ENCODE data around the gene GNAZ. TPM values are rescaled to one million over a fixed set of nuclear protein-coding genes. Genes with fewer than 3 reads are reported as not detected.
"Not testable (repeated sequence)": the region's sequence is repeated elsewhere in the genome, so short reads cannot be mapped to it uniquely, and the experiment has no call there.

GNAZ gene
- total RNA-seq, 1 experiment from 2014 or later: 5.0 TPM

- Histone ChIP-seq H4K91ac (ENCODE audit: insufficient read length, low read depth, low read length) (no peak overlapping the region), H3T11ph (ENCODE audit: low read length) (no peak overlapping the region), H3K23ac (ENCODE audit: insufficient read length, low read depth, low read length) (no peak overlapping the region), H3K79me2 (ENCODE audit: insufficient read depth, low read length) (no peaks in the 10 kb centered on the region), H3K4ac (ENCODE audit: low read depth, low read length) (no peak overlapping the region), H4K8ac (replicated peaks; ENCODE audit: insufficient read length, low read depth, low read length) (no peak overlapping the region), H3K23me2 (ENCODE audit: insufficient read length, low read depth, low read length, poor library complexity, severe bottlenecking) (no peaks in the 10 kb centered on the region), H3K27ac (ENCODE audit: insufficient read length, low read depth, low read length) (no peak overlapping the region), H3K14ac (ENCODE audit: insufficient read depth, low read length) (no peak overlapping the region), H2BK12ac (ENCODE audit: insufficient read length, low read depth, low read length) (no peak overlapping the region), H2AFZ (ENCODE audit: low read length) (no peak overlapping the region), H3K79me1 (ENCODE audit: insufficient read depth, low read depth, low read length, poor library complexity, severe bottlenecking) (no peaks in the 10 kb centered on the region), H2BK120ac (ENCODE audit: low read depth, low read length, poor library complexity, severe bottlenecking) (no peak overlapping the region), H4K20me1 (ENCODE audit: control insufficient read depth, insufficient read depth, insufficient read length) (no peaks in the 10 kb centered on the region), H3K4me2 (ENCODE audit: insufficient read depth, insufficient read length, low read length) (no peak overlapping the region), H3K18ac (ENCODE audit: insufficient read length, low read depth, low read length) (no peak overlapping the region), H3K9ac (ENCODE audit: extremely low read depth, insufficient read length, low read length) (no peak overlapping the region), H3K27me3 (ENCODE audit: insufficient read depth, low read length) (no peaks in the 10 kb centered on the region), H3K56ac (ENCODE audit: insufficient read length, low read depth, low read length) (no peak overlapping the region), H2BK5ac (ENCODE audit: insufficient read length, low read length) (no peak overlapping the region), H2BK20ac (ENCODE audit: low read depth, low read length, poor library complexity, severe bottlenecking) (no peak overlapping the region), H3K9me3 (ENCODE audit: control insufficient read depth, low read depth, low read length) (no peaks in the 10 kb centered on the region), H2AK5ac (ENCODE audit: insufficient read length, low read length) (no peak overlapping the region), H2BK15ac (ENCODE audit: low read depth, low read length) (no peak overlapping the region), H3K4me1 (ENCODE audit: insufficient read depth, low read length) (no peaks in the 10 kb centered on the region), H4K5ac (ENCODE audit: insufficient read length, low read depth, low read length) (no peak overlapping the region)
- H3K4me1 Mint-ChIP-seq: peaks cover 8 to 14% of the 10 kb centered on the region in 2 experiments
- H3K27me3 Mint-ChIP-seq (ENCODE audit: low read depth): peaks cover 48% of the 10 kb centered on the region
- no peak for TF ChIP-seq CTCF (conservative IDR thresholded peaks at IDR 0.05)
- DNase-seq: no peak
- H3K9me3 Mint-ChIP-seq: peaks cover 2 to 5% of the 10 kb centered on the region in 2 experiments; a peak in 4 of 5 replicates
- H3K4me3 Mint-ChIP-seq: no peak overlapping the region
- no peak overlapping the region for H3K27ac Mint-ChIP-seq
- peaks cover 0 to 4% (median 0%) of the 10 kb centered on the region in 3 experiments; a peak in 2 of 7 replicates for H3K36me3 Mint-ChIP-seq (ENCODE audit: insufficient read depth in 1 of 3, low read depth in 3 of 3)
Measured at GRCh38 chr22:23020659-23021293, 49.5 kb upstream of the GNAZ start.

GRCh38 chr22:23021660-23022353, 48.5 kb upstream of the GNAZ start:
- not testable (repeated sequence) for H2BK15ac ChIP-seq (ENCODE audit: low read depth, low read length); H3K27ac ChIP-seq (ENCODE audit: insufficient read length, low read depth, low read length); H4K20me1 ChIP-seq (ENCODE audit: control insufficient read depth, insufficient read depth, insufficient read length); H3K9ac ChIP-seq (ENCODE audit: extremely low read depth, insufficient read length, low read length); H3K9me3 Mint-ChIP-seq; H3K14ac ChIP-seq (ENCODE audit: insufficient read depth, low read length); H4K8ac ChIP-seq (replicated peaks; ENCODE audit: insufficient read length, low read depth, low read length); H4K91ac ChIP-seq (ENCODE audit: insufficient read length, low read depth, low read length); H3K23me2 ChIP-seq (ENCODE audit: insufficient read length, low read depth, low read length, poor library complexity, severe bottlenecking); H3K79me1 ChIP-seq (ENCODE audit: insufficient read depth, low read depth, low read length, poor library complexity, severe bottlenecking); DNase-seq; H2BK12ac ChIP-seq (ENCODE audit: insufficient read length, low read depth, low read length); H3K4me1 ChIP-seq (ENCODE audit: insufficient read depth, low read length); H3K36me3 Mint-ChIP-seq (ENCODE audit: insufficient read depth in 1 of 3, low read depth in 3 of 3); H2BK120ac ChIP-seq (ENCODE audit: low read depth, low read length, poor library complexity, severe bottlenecking); H2BK5ac ChIP-seq (ENCODE audit: insufficient read length, low read length); H3K9me3 ChIP-seq (ENCODE audit: control insufficient read depth, low read depth, low read length); H3K56ac ChIP-seq (ENCODE audit: insufficient read length, low read depth, low read length); H3K4ac ChIP-seq (ENCODE audit: low read depth, low read length); H3K79me2 ChIP-seq (ENCODE audit: insufficient read depth, low read length); H3T11ph ChIP-seq (ENCODE audit: low read length); H3K27me3 ChIP-seq (ENCODE audit: insufficient read depth, low read length); H2BK20ac ChIP-seq (ENCODE audit: low read depth, low read length, poor library complexity, severe bottlenecking); H3K4me2 ChIP-seq (ENCODE audit: insufficient read depth, insufficient read length, low read length); H3K23ac ChIP-seq (ENCODE audit: insufficient read length, low read depth, low read length); H2AK5ac ChIP-seq (ENCODE audit: insufficient read length, low read length); H3K18ac ChIP-seq (ENCODE audit: insufficient read length, low read depth, low read length); H3K4me3 Mint-ChIP-seq; H2AFZ ChIP-seq (ENCODE audit: low read length); H4K5ac ChIP-seq (ENCODE audit: insufficient read length, low read depth, low read length)
- Mint-ChIP-seq H3K27me3 (ENCODE audit: low read depth) (peaks cover 38% of the 10 kb centered on the region), H3K4me1 (peaks cover 8 to 18% of the 10 kb centered on the region in 2 experiments), H3K27ac (peak overlapping the region in 1 of 3 experiments; percentile 76; a peak in 1 of 7 replicates)
- WGBS (ENCODE audit: extremely low coverage, insufficient read length, low lambda C conversion rate): no CpG with 5 or more reads among the region's 3 CpGs
